Caco-2 (cell line): ENCODE measurements around the gene PRRG2. TPM values are rescaled to one million over a fixed set of nuclear protein-coding genes. Genes with fewer than 3 reads are reported as not detected.

Experiments
- BruUV-seq: library from RNA; stranded (reverse); fragments of 400-500 nt; replicated peaks from 2 replicates; lab custom pipeline; 2021; lab: Mats Ljungman, UMichigan
- CTCF ChIA-PET: fragments of 300-600 bp; sonication (Branson Sonifier 250); formaldehyde crosslinking; loops from one replicate; lab custom pipeline; 2022; ENCODE audit warnings: antibody characterized with exemption; lab: Charles Lee
- POLR2A ChIA-PET: fragments of 300-600 bp; sonication (Branson Sonifier 250); formaldehyde crosslinking; loops from one replicate; lab custom pipeline; 2022; ENCODE audit warnings: antibody characterized with exemption; lab: Charles Lee
- DNase-seq, 2 experiments: peaks; one replicate each; pipeline versions ENCODE4 v3.0.0 to v3.0.0-alpha.2; 2020 to 2022
- H3K27me3 ChIP-seq: replicated peaks from 2 replicates; pipeline ENCODE4 v1.6.0; 2011; ENCODE audit warnings: low read length; ENCODE audit not compliant: control insufficient read depth, insufficient read depth
- H3K36me3 ChIP-seq: 2 replicates; pipeline ENCODE4 v1.5.1; 2011; ENCODE audit warnings: low read length; ENCODE audit not compliant: control insufficient read depth, insufficient read depth
- H3K4me1 ChIP-seq: fragments of 250-450 bp; sonication (Bioruptor Pico); 2 replicates; pipeline ENCODE4 v1.5.1; 2020; ENCODE audit warnings: mild to moderate bottlenecking
- H3K4me3 ChIP-seq: 2 replicates; pipeline ENCODE4 v1.5.1; 2011; ENCODE audit warnings: low read depth, mild to moderate bottlenecking, control low read depth, low read length
- H3K9me3 ChIP-seq: fragments of 250-450 bp; sonication (Bioruptor Pico); 2 replicates; pipeline ENCODE4 v1.5.1; 2020; ENCODE audit warnings: mild to moderate bottlenecking, moderate library complexity
- H3K27ac Mint-ChIP-seq: one replicate; pipeline ENCODE4 v1.8.0; 2022; ENCODE audit warnings: mixed read lengths; ENCODE audit not compliant: unreplicated experiment
- H3K27me3 Mint-ChIP-seq: one replicate; pipeline ENCODE4 v1.8.0; 2022; ENCODE audit warnings: mixed read lengths; ENCODE audit not compliant: insufficient read depth, unreplicated experiment
- H3K36me3 Mint-ChIP-seq: one replicate; pipeline ENCODE4 v1.8.0; 2022; ENCODE audit warnings: mild to moderate bottlenecking, mixed read lengths; ENCODE audit not compliant: insufficient read depth, unreplicated experiment
- H3K4me1 Mint-ChIP-seq: one replicate; pipeline ENCODE4 v1.8.0; 2022; ENCODE audit warnings: low read depth, mixed read lengths; ENCODE audit not compliant: unreplicated experiment
- H3K4me3 Mint-ChIP-seq: one replicate; pipeline ENCODE4 v1.8.0; 2022; ENCODE audit warnings: mild to moderate bottlenecking, moderate library complexity, mixed read lengths; ENCODE audit not compliant: unreplicated experiment
- H3K9me3 Mint-ChIP-seq: one replicate; pipeline ENCODE4 v1.8.0; 2022; ENCODE audit warnings: mixed read lengths; ENCODE audit not compliant: unreplicated experiment
- CTCF ChIP-seq, 2 experiments: fragments of 200-600 bp in 1 of 2; IDR thresholded peaks; 1 replicate in 1 of 2; 2 replicates in 1 of 2; pipeline versions ENCODE4 v1.5.1 to v1.8.0; 2011 to 2022; ENCODE audit warnings: antibody characterized with exemption in 1 of 2, control low read depth in 1 of 2, inconsistent platforms in 1 of 2, low read depth in 1 of 2, low read length in 1 of 2, mild to moderate bottlenecking in 1 of 2, moderate library complexity in 1 of 2; ENCODE audit not compliant: insufficient read depth in 1 of 2, severe bottlenecking in 1 of 2, unreplicated experiment in 1 of 2
- intact Hi-C: fragments of 100-400 bp; cut with micrococcal nuclease; formaldehyde crosslinking; loops from one replicate; pipeline ENCODE4 v1.10.0; 2022; ENCODE audit not compliant: unreplicated experiment
- total RNA-seq: library from RNA; stranded (reverse); gene quantifications from 2 replicates; pipeline ENCODE4 v1.2.3, GENCODE V29; 2022

Gene PRRG2
- total RNA-seq, 1 experiment from 2014 or later, result 7.7 TPM

DNA sequence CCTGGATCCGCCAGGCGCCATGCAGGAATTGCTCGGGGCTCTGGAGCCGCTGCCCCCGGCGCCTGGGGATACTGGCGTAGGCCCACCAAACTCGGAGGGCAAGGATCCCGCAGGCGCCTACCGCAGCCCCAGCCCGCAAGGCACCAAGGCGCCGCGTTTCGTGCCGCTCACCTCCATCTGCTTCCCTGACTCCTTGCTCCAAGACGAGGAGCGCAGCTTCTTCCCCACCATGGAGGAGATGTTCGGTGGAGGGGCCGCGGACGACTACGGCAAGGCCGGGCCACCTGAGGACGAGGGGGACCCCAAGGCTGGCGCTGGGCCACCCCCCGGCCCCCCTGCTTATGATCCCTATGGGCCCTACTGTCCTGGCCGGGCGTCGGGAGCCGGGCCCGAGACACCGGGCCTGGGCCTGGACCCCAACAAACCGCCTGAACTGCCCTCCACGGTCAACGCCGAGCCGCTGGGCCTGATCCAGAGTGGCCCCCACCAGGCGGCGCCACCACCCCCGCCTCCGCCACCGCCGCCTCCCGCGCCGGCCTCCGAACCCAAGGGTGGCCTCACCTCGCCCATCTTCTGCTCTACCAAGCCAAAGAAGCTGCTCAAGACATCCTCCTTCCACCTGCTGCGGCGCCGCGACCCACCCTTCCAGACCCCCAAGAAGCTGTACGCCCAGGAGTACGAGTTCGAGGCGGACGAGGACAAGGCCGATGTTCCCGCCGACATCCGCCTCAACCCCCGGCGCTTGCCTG is 16.0 kb downstream of the PRRG2 start:
- BruUV-seq, result no TSS peak
- Mint-ChIP-seq H3K4me1 (peaks cover 23% of the 10 kb centered on the region), H3K9me3 (no peaks in the 10 kb centered on the region), H3K4me3 (no peak overlapping the region), H3K36me3 (peaks cover 71% of the 10 kb centered on the region), H3K27me3 (no peaks in the 10 kb centered on the region), H3K27ac (no peak overlapping the region)
- H3K36me3 ChIP-seq, result peaks cover 8% of the 10 kb centered on the region
- TF ChIP-seq CTCF (IDR thresholded peaks at IDR 0.05; ENCODE audit: insufficient read depth in 1 of 2, low read depth in 1 of 2, low read length in 1 of 2, severe bottlenecking in 1 of 2, unreplicated experiment in 1 of 2), result no peak
- DNase-seq, result no peak
- no peak overlapping the region for H3K4me3 ChIP-seq
- no peaks in the 10 kb centered on the region for H3K9me3 ChIP-seq
- CTCF ChIA-PET, result no interaction called here
- H3K4me1 ChIP-seq, result peaks cover 10% of the 10 kb centered on the region
- intact Hi-C loops, result no loop called here
- no peaks in the 10 kb centered on the region for H3K27me3 ChIP-seq
- POLR2A ChIA-PET, result no interaction called here

DNA sequence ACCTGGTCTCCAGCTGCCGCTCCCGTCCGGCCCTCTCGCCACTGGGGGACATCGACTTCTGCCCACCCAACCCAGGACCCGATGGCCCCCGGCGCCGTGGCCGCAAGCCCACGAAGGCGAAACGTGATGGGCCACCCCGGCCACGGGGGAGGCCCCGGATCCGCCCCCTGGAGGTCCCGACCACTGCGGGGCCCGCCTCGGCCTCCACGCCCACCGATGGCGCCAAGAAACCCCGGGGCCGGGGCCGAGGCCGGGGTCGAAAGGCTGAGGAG is 16.5 kb downstream of the PRRG2 start:
- POLR2A ChIA-PET, result no interaction called here
- no peak for TF ChIP-seq CTCF (IDR thresholded peaks at IDR 0.05; ENCODE audit: insufficient read depth in 1 of 2, low read depth in 1 of 2, low read length in 1 of 2, severe bottlenecking in 1 of 2, unreplicated experiment in 1 of 2)
- CTCF ChIA-PET, result no interaction called here
- Mint-ChIP-seq H3K27ac (no peak overlapping the region), H3K4me3 (no peak overlapping the region), H3K9me3 (no peaks in the 10 kb centered on the region), H3K4me1 (peaks cover 18% of the 10 kb centered on the region), H3K36me3 (peaks cover 76% of the 10 kb centered on the region), H3K27me3 (no peaks in the 10 kb centered on the region)
- no TSS peak for BruUV-seq
- Histone ChIP-seq H3K9me3 (no peaks in the 10 kb centered on the region), H3K27me3 (no peaks in the 10 kb centered on the region), H3K36me3 (peaks cover 8% of the 10 kb centered on the region), H3K4me1 (peaks cover 10% of the 10 kb centered on the region), H3K4me3 (no peak overlapping the region)
- intact Hi-C loops, result no loop called here
- DNase-seq, result no peak

GRCh38 chr19:49599378-49600295 is 18.5 kb downstream of the PRRG2 start:
- peaks cover 9% of the 10 kb centered on the region for H3K36me3 ChIP-seq
- Mint-ChIP-seq H3K4me1 (peaks cover 1% of the 10 kb centered on the region), H3K36me3 (peaks cover 81% of the 10 kb centered on the region), H3K4me3 (no peak overlapping the region), H3K27me3 (no peaks in the 10 kb centered on the region), H3K9me3 (no peaks in the 10 kb centered on the region), H3K27ac (no peak overlapping the region)
- no TSS peak for BruUV-seq
- no peaks in the 10 kb centered on the region for H3K9me3 ChIP-seq
- DNase-seq, result no peak
- H3K4me1 ChIP-seq, result no peaks in the 10 kb centered on the region
- TF ChIP-seq CTCF (IDR thresholded peaks at IDR 0.05; ENCODE audit: insufficient read depth in 1 of 2, low read depth in 1 of 2, low read length in 1 of 2, severe bottlenecking in 1 of 2, unreplicated experiment in 1 of 2), result no peak
- intact Hi-C loops, result no loop called here
- ChIA-PET CTCF (no interaction called here), POLR2A (no interaction called here)
- H3K27me3 ChIP-seq, result no peaks in the 10 kb centered on the region
- H3K4me3 ChIP-seq, result no peak overlapping the region
